Measurements from ENCODE around the gene SORCS3.

GRCh38 chr10:105102977-105103376 is 461.9 kb downstream of the SORCS3 start:
- TF ChIP-seq, protein P1, sequence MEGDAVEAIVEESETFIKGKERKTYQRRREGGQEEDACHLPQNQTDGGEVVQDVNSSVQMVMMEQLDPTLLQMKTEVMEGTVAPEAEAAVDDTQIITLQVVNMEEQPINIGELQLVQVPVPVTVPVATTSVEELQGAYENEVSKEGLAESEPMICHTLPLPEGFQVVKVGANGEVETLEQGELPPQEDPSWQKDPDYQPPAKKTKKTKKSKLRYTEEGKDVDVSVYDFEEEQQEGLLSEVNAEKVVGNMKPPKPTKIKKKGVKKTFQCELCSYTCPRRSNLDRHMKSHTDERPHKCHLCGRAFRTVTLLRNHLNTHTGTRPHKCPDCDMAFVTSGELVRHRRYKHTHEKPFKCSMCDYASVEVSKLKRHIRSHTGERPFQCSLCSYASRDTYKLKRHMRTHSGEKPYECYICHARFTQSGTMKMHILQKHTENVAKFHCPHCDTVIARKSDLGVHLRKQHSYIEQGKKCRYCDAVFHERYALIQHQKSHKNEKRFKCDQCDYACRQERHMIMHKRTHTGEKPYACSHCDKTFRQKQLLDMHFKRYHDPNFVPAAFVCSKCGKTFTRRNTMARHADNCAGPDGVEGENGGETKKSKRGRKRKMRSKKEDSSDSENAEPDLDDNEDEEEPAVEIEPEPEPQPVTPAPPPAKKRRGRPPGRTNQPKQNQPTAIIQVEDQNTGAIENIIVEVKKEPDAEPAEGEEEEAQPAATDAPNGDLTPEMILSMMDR (IDR thresholded peaks at IDR 0.05), result no peak
- TF ChIP-seq POLR2A (IDR thresholded peaks at IDR 0.05), result no peak
